ENCODE data around the gene PRUNE2.

Gene PRUNE2

GRCh38 chr9:76716085-76716672 lies 189.7 kb downstream of the PRUNE2 start:
- WGBS, 2 experiments = 94% methylated on average over 4 to 7 of the region's 7 CpGs
- Histone ChIP-seq H3K27ac (ENCODE audit: insufficient read depth, low read depth, low read length, poor library complexity, severe bottlenecking) (no peak overlapping the region), H3K36me3 (ENCODE audit: control insufficient read depth, insufficient read depth, low read length) (no peaks in the 10 kb centered on the region), H3K4me1 (ENCODE audit: control insufficient read depth, insufficient read depth, low read length) (no peaks in the 10 kb centered on the region), H3K9me3 (ENCODE audit: control insufficient read depth, low read length) (no peaks in the 10 kb centered on the region), H3K27me3 (ENCODE audit: control insufficient read depth, insufficient read depth, low read length, poor library complexity, severe bottlenecking) (no peaks in the 10 kb centered on the region), H3K4me3 (ENCODE audit: insufficient read depth, low read depth, low read length) (no peak overlapping the region)

GRCh38 chr9:76713381-76713780 lies 192.5 kb downstream of the PRUNE2 start:
- no peaks in the 10 kb centered on the region for H3K9me3 ChIP-seq (ENCODE audit: control insufficient read depth, low read length)
- H3K27ac ChIP-seq (ENCODE audit: insufficient read depth, low read depth, low read length, poor library complexity, severe bottlenecking) = no peak overlapping the region
- H3K4me3 ChIP-seq (ENCODE audit: insufficient read depth, low read depth, low read length) = no peak overlapping the region
- 94 to 95% methylated on average over 5 of the region's 5 CpGs for whole genome bisulfite sequencing, 2 experiments
- H3K27me3 ChIP-seq (ENCODE audit: control insufficient read depth, insufficient read depth, low read length, poor library complexity, severe bottlenecking) = no peaks in the 10 kb centered on the region
- no peaks in the 10 kb centered on the region for H3K4me1 ChIP-seq (ENCODE audit: control insufficient read depth, insufficient read depth, low read length)
- no peaks in the 10 kb centered on the region for H3K36me3 ChIP-seq (ENCODE audit: control insufficient read depth, insufficient read depth, low read length)

GRCh38 chr9:76709020-76709419 lies 196.9 kb downstream of the PRUNE2 start:
- no peak overlapping the region for H3K4me3 ChIP-seq (ENCODE audit: insufficient read depth, low read depth, low read length)
- no peaks in the 10 kb centered on the region for H3K36me3 ChIP-seq (ENCODE audit: control insufficient read depth, insufficient read depth, low read length)
- 78 to 86% methylated on average over 9 of the region's 9 CpGs for WGBS, 2 experiments
- no peaks in the 10 kb centered on the region for H3K9me3 ChIP-seq (ENCODE audit: control insufficient read depth, low read length)
- H3K27me3 ChIP-seq (ENCODE audit: control insufficient read depth, insufficient read depth, low read length, poor library complexity, severe bottlenecking) = no peaks in the 10 kb centered on the region
- H3K4me1 ChIP-seq (ENCODE audit: control insufficient read depth, insufficient read depth, low read length) = no peaks in the 10 kb centered on the region
- no peak overlapping the region for H3K27ac ChIP-seq (ENCODE audit: insufficient read depth, low read depth, low read length, poor library complexity, severe bottlenecking)

- Histone ChIP-seq H3K27me3 (ENCODE audit: control insufficient read depth, insufficient read depth, low read length, poor library complexity, severe bottlenecking) (no peaks in the 10 kb centered on the region), H3K9me3 (ENCODE audit: control insufficient read depth, low read length) (no peaks in the 10 kb centered on the region), H3K4me1 (ENCODE audit: control insufficient read depth, insufficient read depth, low read length) (no peaks in the 10 kb centered on the region), H3K36me3 (ENCODE audit: control insufficient read depth, insufficient read depth, low read length) (no peaks in the 10 kb centered on the region), H3K27ac (ENCODE audit: insufficient read depth, low read depth, low read length, poor library complexity, severe bottlenecking) (no peak overlapping the region), H3K4me3 (ENCODE audit: insufficient read depth, low read depth, low read length) (no peak overlapping the region)
- WGBS, 2 experiments = 92% methylated on average over 6 of the region's 6 CpGs
Observed at GRCh38 chr9:76707510-76707909, 198.4 kb downstream of the PRUNE2 start.

- Histone ChIP-seq H3K4me3 (ENCODE audit: insufficient read depth, low read depth, low read length) (no peak overlapping the region), H3K27ac (ENCODE audit: insufficient read depth, low read depth, low read length, poor library complexity, severe bottlenecking) (no peak overlapping the region), H3K4me1 (ENCODE audit: control insufficient read depth, insufficient read depth, low read length) (peaks cover 16% of the 10 kb centered on the region), H3K36me3 (ENCODE audit: control insufficient read depth, insufficient read depth, low read length) (no peaks in the 10 kb centered on the region), H3K9me3 (ENCODE audit: control insufficient read depth, low read length) (no peaks in the 10 kb centered on the region), H3K27me3 (ENCODE audit: control insufficient read depth, insufficient read depth, low read length, poor library complexity, severe bottlenecking) (no peaks in the 10 kb centered on the region)
- WGBS, 2 experiments = 38 to 42% methylated on average over 9 of the region's 9 CpGs
Observed at GRCh38 chr9:76704593-76705204, 201.2 kb downstream of the PRUNE2 start.

- 75 to 78% methylated on average over 7 of the region's 7 CpGs for WGBS, 2 experiments
- peaks cover 20% of the 10 kb centered on the region for H3K4me1 ChIP-seq (ENCODE audit: control insufficient read depth, insufficient read depth, low read length)
- H3K36me3 ChIP-seq (ENCODE audit: control insufficient read depth, insufficient read depth, low read length) = no peaks in the 10 kb centered on the region
- no peaks in the 10 kb centered on the region for H3K27me3 ChIP-seq (ENCODE audit: control insufficient read depth, insufficient read depth, low read length, poor library complexity, severe bottlenecking)
- no peak overlapping the region for H3K27ac ChIP-seq (ENCODE audit: insufficient read depth, low read depth, low read length, poor library complexity, severe bottlenecking)
- H3K4me3 ChIP-seq (ENCODE audit: insufficient read depth, low read depth, low read length) = no peak overlapping the region
- H3K9me3 ChIP-seq (ENCODE audit: control insufficient read depth, low read length) = no peaks in the 10 kb centered on the region
Observed at GRCh38 chr9:76703270-76703669, 202.6 kb downstream of the PRUNE2 start.

- Histone ChIP-seq H3K9me3 (ENCODE audit: control insufficient read depth, low read length) (no peaks in the 10 kb centered on the region), H3K36me3 (ENCODE audit: control insufficient read depth, insufficient read depth, low read length) (no peaks in the 10 kb centered on the region), H3K27ac (ENCODE audit: insufficient read depth, low read depth, low read length, poor library complexity, severe bottlenecking) (peak overlapping the region; percentile 78), H3K4me3 (ENCODE audit: insufficient read depth, low read depth, low read length) (no peak overlapping the region), H3K4me1 (ENCODE audit: control insufficient read depth, insufficient read depth, low read length) (peaks cover 20% of the 10 kb centered on the region), H3K27me3 (ENCODE audit: control insufficient read depth, insufficient read depth, low read length, poor library complexity, severe bottlenecking) (no peaks in the 10 kb centered on the region)
- WGBS, 2 experiments = 51 to 55% methylated on average over 3 of the region's 3 CpGs
Observed at GRCh38 chr9:76701441-76702039, 204.4 kb downstream of the PRUNE2 start.

GRCh38 chr9:76700916-76701315 lies 205.0 kb downstream of the PRUNE2 start:
- 71 to 75% methylated on average over 4 of the region's 4 CpGs for WGBS, 2 experiments
- H3K27ac ChIP-seq (ENCODE audit: insufficient read depth, low read depth, low read length, poor library complexity, severe bottlenecking) = peak overlapping the region; percentile 78

GRCh38 chr9:76699971-76700370 lies 205.9 kb downstream of the PRUNE2 start:
- H3K27ac ChIP-seq (ENCODE audit: insufficient read depth, low read depth, low read length, poor library complexity, severe bottlenecking) = no peak overlapping the region
- H3K4me1 ChIP-seq (ENCODE audit: control insufficient read depth, insufficient read depth, low read length) = peaks cover 20% of the 10 kb centered on the region
- no peaks in the 10 kb centered on the region for H3K9me3 ChIP-seq (ENCODE audit: control insufficient read depth, low read length)
- no peaks in the 10 kb centered on the region for H3K36me3 ChIP-seq (ENCODE audit: control insufficient read depth, insufficient read depth, low read length)
- no peaks in the 10 kb centered on the region for H3K27me3 ChIP-seq (ENCODE audit: control insufficient read depth, insufficient read depth, low read length, poor library complexity, severe bottlenecking)
- no peak overlapping the region for H3K4me3 ChIP-seq (ENCODE audit: insufficient read depth, low read depth, low read length)

More at GRCh38 chr9:76700916-76701315, 205.0 kb downstream of the PRUNE2 start:
- no peaks in the 10 kb centered on the region for H3K27me3 ChIP-seq (ENCODE audit: control insufficient read depth, insufficient read depth, low read length, poor library complexity, severe bottlenecking)
- no peak overlapping the region for H3K4me3 ChIP-seq (ENCODE audit: insufficient read depth, low read depth, low read length)
- H3K4me1 ChIP-seq (ENCODE audit: control insufficient read depth, insufficient read depth, low read length) = peaks cover 20% of the 10 kb centered on the region
- H3K9me3 ChIP-seq (ENCODE audit: control insufficient read depth, low read length) = no peaks in the 10 kb centered on the region
- H3K36me3 ChIP-seq (ENCODE audit: control insufficient read depth, insufficient read depth, low read length) = no peaks in the 10 kb centered on the region

- H3K4me1 ChIP-seq (ENCODE audit: control insufficient read depth, insufficient read depth, low read length) = peaks cover 20% of the 10 kb centered on the region
- H3K27me3 ChIP-seq (ENCODE audit: control insufficient read depth, insufficient read depth, low read length, poor library complexity, severe bottlenecking) = no peaks in the 10 kb centered on the region
- H3K9me3 ChIP-seq (ENCODE audit: control insufficient read depth, low read length) = no peaks in the 10 kb centered on the region
- H3K4me3 ChIP-seq (ENCODE audit: insufficient read depth, low read depth, low read length) = no peak overlapping the region
- 96 to 98% methylated on average over 2 of the region's 2 CpGs for WGBS, 2 experiments
- no peaks in the 10 kb centered on the region for H3K36me3 ChIP-seq (ENCODE audit: control insufficient read depth, insufficient read depth, low read length)
- no peak overlapping the region for H3K27ac ChIP-seq (ENCODE audit: insufficient read depth, low read depth, low read length, poor library complexity, severe bottlenecking)
Observed at GRCh38 chr9:76697554-76697953, 208.4 kb downstream of the PRUNE2 start.
